ENCODE results near the gene CECR2.

DNA sequence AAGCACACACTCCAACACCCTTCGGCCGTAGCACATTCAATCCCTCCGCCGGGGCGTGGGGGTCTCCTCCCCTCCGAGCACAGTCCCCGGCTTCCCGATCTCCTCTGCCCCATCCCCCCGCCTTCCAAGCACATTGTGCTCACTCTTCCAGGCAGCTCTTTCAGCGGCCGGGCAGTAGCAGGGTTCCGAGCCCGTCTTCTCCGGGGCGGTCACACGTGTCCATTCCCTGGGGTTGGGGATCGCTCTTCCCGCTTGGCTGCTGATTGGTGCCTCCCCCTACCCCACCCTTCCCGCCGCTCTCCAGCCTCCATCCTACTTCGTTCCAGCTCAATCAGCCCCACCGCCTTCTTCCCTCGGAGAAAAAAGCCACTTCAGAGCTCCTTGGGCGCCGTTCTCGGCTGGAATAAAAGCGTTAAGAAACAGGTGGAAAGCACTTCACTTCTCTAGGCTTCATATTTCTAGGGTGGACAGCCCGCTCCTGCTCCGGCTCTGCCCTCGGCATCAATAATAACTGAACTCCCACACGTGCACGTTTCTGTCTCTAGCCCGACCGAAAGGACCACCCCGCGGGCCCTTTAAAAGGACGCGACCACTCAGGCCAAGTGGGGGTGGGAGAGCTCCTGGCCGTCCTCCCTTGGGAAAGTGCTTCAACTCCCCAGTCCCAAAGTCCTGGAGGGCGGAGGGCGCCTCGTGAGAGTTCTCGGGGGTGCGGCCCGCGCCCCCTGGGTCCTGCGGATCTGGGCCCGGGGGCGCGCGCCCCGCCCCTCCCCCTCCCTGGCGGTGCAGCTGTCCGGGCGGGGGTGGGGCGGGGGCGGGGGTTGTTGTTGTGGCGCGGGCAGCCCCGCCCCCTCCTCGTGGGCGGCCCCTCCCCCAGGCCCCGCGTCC is 464 bp upstream of the CECR2 start:
- TF ChIP-seq, protein P1, sequence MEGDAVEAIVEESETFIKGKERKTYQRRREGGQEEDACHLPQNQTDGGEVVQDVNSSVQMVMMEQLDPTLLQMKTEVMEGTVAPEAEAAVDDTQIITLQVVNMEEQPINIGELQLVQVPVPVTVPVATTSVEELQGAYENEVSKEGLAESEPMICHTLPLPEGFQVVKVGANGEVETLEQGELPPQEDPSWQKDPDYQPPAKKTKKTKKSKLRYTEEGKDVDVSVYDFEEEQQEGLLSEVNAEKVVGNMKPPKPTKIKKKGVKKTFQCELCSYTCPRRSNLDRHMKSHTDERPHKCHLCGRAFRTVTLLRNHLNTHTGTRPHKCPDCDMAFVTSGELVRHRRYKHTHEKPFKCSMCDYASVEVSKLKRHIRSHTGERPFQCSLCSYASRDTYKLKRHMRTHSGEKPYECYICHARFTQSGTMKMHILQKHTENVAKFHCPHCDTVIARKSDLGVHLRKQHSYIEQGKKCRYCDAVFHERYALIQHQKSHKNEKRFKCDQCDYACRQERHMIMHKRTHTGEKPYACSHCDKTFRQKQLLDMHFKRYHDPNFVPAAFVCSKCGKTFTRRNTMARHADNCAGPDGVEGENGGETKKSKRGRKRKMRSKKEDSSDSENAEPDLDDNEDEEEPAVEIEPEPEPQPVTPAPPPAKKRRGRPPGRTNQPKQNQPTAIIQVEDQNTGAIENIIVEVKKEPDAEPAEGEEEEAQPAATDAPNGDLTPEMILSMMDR (IDR thresholded peaks at IDR 0.05) = no peak
- TF ChIP-seq POLR2AphosphoS5 (IDR thresholded peaks at IDR 0.05) = no peak
- TF ChIP-seq EP300 (IDR thresholded peaks at IDR 0.05) = no peak
- TF ChIP-seq POLR2A (IDR thresholded peaks at IDR 0.05) = peak in 1 of 4 donors; percentile 46

All from upper lobe of left lung (tissue), 4 donors.